22Rv1 (cell line): ENCODE data around the gene PAPOLA.

Experiments
- H3K27ac ChIP-seq: fragments of 450-650 bp; 2 replicates; pipeline ENCODE4 v1.5.1; 2017
- ZFX ChIP-seq: fragments of 450-650 bp; IDR thresholded peaks from 2 replicates; pipeline ENCODE4 v1.6.1; 2017; ENCODE audit warnings: antibody characterized with exemption, borderline replicate concordance
- TF ChIP-seq, protein P1 (sequence below): fragments of 450-650 bp; IDR thresholded peaks from 2 replicates; pipeline ENCODE4 v1.5.1; 2017; ENCODE audit warnings: mild to moderate bottlenecking

Gene PAPOLA

DNA sequence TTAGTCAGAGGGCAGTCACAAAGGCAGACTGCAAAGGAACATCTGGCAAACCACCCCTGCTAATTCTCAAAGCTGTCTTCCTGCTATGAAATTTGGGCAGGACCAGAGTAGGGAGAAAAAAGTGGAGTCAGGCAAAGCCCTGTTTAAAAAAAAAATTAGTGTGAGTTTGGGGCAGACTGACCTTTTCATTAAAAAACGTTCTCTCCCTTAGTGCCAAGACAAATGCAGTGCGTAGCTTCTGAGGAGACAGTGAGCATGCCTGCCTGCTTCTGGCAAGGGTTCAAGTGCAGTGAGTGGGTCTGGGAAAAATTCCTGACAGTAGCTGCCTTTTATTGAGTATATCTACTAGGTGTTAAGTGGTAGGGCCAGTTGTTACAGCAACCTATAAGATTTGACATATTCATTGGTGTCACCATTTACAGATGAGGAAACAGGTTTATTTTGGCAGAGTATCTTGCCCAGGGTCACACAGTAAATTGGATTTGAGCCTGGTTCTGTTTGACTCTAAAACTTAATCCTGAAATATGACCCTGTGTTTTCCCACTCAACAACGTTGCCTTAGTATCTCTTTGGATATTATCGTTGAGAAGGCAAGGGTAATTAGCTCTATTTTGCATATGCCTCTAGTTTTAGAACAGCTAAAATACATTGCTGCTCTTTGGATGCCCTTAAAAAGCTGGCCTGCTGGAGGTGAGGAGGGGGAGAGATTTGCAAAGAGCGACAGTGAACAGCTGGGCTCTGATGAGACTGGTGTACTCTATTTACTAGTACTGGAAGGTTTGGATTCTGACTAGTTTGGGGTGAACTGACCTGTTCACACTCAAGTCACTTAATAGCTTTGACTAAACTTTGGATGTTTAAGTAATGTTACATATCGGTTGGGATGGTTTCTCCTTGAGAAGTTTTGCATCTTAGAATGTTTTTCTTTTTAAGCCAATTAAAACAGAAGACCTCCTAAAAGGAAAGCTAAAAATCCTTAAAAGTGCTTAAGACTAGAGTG, 72.8 kb downstream of the PAPOLA start:
- TF ChIP-seq, protein P1, sequence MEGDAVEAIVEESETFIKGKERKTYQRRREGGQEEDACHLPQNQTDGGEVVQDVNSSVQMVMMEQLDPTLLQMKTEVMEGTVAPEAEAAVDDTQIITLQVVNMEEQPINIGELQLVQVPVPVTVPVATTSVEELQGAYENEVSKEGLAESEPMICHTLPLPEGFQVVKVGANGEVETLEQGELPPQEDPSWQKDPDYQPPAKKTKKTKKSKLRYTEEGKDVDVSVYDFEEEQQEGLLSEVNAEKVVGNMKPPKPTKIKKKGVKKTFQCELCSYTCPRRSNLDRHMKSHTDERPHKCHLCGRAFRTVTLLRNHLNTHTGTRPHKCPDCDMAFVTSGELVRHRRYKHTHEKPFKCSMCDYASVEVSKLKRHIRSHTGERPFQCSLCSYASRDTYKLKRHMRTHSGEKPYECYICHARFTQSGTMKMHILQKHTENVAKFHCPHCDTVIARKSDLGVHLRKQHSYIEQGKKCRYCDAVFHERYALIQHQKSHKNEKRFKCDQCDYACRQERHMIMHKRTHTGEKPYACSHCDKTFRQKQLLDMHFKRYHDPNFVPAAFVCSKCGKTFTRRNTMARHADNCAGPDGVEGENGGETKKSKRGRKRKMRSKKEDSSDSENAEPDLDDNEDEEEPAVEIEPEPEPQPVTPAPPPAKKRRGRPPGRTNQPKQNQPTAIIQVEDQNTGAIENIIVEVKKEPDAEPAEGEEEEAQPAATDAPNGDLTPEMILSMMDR = no peak
- TF ChIP-seq ZFX = no peak

DNA sequence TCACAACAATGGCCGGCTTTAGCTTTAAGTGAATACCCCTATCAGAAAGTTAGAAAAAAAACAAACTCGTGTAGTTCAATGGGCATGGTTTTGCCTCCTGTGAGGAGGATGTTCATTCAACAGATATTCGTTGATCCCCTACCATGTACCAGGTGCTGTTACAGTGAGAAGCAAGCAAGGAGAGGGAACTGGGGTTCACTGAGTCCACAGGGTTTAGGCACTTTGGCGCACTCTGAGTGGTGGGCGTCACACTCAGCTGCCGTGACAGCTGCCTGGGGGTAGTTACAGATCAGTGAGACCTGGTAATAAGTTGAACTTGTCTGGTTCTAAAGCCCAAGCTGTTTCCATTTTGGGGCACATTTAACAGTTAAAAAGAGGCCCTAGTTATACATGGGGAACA, 74.2 kb downstream of the PAPOLA start:
- no peak for TF ChIP-seq ZFX
- TF ChIP-seq, protein P1 = no peak

More for the DNA sequence above, 72.8 kb downstream of the PAPOLA start:
- peak overlapping the region; percentile 25; the same call in 1 of the 2 replicates for H3K27ac ChIP-seq

DNA sequence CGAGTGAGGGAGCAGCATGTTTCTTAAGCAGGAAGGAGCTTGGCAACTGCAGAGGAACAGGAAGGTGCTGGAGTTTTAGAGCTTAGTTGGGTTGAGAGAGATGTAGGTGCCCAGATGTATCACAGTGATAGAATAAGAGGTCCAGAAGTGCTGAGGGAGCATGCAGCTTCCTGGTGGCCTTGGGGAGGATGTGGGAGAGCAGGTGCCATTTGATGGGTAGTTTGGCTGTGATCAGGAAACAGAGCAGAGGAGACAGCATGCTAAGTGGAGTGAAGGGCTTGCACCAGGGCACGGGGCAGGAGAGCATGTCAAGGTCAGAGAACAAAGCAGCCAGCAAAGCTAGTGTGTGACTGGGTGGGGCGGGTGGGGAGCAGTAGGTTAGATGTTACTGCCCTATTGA, 74.8 kb downstream of the PAPOLA start:
- TF ChIP-seq, protein P1 = no peak
- no peak for TF ChIP-seq ZFX
- H3K27ac ChIP-seq = no peak overlapping the region

More for the DNA sequence above, 74.2 kb downstream of the PAPOLA start:
- H3K27ac ChIP-seq = no peak overlapping the region

DNA sequence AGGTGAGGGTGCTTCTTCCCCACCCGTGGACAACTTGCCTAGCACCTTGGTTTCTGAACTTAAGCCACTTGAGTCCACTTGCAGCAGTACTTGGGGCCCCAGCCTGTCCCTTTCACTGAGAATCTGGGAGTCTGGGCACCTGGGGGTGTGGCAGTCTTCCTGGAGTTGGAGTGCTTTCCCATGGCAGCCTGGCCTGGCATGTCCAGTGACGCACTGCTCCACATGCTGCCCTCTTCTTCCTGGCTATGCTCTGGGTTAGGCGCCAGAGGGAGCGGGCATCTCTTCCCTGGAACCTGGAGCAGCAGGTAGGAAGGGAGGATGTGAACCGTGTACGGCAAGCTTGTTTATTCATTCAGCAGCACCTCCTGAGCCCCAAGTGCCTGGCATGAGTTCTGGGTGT, 76.4 kb downstream of the PAPOLA start:
- H3K27ac ChIP-seq = no peak overlapping the region
- TF ChIP-seq, protein P1 = no peak
- TF ChIP-seq ZFX = no peak

DNA sequence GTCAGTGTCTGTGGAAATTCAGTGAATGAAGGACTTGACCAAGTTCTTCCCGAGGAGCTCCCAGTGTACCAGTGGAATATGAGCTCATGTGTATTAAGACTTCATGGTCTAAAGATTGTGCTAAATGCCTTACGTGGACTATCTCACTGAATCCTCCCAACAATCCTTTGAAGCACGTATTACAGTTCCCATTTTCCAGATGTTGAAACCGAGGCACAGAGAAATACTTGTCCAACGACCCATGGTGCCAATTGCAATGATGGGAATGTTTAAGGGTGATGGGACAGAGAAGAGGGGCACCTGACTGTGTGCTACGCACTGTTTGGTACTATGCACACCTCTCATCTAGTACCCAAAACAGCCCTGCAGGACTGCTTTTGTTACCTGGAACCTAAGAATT, 77.2 kb downstream of the PAPOLA start:
- H3K27ac ChIP-seq = no peak overlapping the region
- TF ChIP-seq, protein P1 = no peak
- TF ChIP-seq ZFX = no peak

DNA sequence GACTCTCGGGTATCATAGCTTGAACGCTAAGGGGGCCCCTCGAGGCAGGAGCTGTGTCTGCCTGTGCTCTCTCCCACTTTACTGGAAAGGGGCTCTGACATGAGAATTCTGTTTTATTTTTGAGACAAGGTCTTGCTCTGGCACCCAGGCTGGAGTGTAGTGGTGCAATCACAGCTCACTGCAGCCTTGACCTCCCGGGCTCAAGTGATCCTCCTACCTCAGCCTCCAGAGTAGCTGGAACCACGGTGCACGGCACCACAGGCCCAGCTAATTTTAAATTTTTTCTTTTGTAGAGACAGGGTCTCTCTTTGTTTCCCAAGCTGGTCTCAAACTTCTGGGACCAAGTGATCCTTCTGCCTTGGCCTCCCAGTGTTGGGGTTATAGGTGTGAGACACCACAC, 77.7 kb downstream of the PAPOLA start:
- TF ChIP-seq ZFX = no peak
- TF ChIP-seq, protein P1 = no peak
- no peak overlapping the region for H3K27ac ChIP-seq

DNA sequence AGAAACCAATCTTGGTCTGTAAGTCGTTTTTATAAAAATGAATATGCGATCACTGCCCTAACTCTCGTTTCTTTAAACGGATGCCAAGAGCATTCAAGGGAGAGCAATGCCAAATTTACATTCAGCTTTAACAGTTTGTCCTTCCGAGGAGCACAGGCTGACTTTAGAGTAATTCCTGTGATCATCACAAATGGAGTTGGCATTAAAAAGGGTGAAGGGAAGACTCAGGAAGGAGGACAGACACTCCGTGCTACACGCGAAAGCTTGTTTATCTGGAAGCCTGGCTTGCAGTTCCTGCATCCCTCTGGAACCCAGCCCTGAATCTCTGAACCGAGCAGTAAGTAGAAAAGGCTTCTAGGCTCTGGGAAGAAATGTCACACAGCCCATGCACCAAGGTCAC, 78.4 kb downstream of the PAPOLA start:
- TF ChIP-seq ZFX = no peak
- TF ChIP-seq, protein P1 = no peak
- H3K27ac ChIP-seq = no peak overlapping the region
